GM19455 (cell line): ENCODE data around the gene CFAP92.
"Not testable (repeated sequence)": the region's sequence is repeated elsewhere in the genome, so short reads cannot be mapped to it uniquely, and the experiment has no call there.

Experiments
- ATAC-seq: cut with Tn5 transposase; IDR thresholded peaks from one replicate; pipeline ENCODE4 v1.9.1; 2021; ENCODE audit not compliant: unreplicated experiment

CFAP92 gene

DNA sequence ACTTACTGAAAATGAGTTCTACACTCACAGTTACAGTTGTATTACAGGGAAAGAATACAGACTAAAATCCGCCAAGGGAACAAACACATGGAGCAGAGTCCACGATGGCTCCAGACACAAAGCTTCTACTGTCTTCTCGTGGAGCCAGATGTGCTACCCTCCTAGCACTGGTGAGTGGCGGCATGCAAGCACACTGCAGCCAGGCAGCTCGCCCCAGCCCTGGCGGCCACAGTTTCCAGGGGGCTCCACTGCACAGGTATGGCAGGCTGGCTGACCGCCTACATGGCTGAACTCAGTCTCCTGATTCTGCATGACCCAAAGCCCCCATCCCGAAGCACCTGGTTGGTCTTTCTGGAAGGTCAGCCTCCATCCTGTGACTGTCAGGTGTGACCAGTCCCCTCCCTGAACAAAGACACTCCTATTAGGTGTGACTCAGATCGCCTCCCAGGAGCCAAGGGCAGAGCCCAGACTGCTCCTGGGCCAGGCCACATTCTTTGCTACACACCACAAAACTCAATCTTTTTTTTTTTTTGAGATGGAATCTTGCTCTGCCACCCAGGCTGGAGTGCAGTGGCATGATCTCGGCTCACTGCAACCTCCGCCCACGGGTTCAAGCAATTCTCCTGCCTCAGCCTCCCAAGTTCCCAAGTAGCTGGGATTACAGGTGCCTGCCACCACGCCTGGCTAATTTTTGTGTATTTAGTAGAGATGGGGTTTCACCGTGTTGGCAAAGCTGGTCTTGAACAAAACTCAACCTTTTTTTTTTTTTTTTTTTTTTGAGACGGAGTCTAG, 51.5 kb downstream of the CFAP92 start:
- ATAC-seq, result no peak

DNA sequence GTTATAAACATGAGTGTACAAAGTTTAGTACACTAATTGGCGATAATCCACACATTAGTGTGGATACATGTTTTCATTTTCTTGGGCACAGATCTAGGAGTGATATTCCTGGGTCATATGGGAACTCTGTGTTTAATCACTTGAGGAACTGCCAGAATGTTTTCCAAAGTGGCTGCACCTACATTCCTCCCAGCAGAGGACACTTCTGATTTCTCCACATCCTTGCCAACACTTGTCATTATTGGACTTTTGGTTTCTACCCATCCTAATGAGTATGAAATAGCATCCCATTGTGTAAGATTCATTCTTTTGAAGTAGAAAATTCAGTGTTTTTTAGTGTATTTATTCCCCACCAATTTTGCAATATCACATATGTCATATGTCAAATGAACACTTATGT, 53.6 kb downstream of the CFAP92 start:
- no peak for ATAC-seq

DNA sequence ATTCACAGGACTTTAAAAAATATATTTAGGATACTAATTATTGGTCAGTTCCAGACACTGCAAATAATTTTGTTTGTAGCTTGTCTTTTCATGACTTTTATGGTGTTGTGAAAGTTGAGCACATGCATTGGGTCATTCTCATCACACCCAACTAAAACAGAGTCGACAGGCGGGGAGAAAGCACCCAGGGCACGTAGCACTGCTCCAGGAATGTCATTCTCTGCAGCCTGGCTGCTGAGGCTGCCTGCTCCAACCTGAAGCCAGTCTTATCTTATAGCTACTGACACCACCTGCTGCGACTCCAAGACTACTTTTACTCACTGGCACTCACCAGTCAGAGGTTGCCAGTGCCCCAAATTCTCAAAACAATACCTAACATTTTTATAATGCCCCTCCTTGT, 57.5 kb downstream of the CFAP92 start:
- ATAC-seq, result no peak

DNA sequence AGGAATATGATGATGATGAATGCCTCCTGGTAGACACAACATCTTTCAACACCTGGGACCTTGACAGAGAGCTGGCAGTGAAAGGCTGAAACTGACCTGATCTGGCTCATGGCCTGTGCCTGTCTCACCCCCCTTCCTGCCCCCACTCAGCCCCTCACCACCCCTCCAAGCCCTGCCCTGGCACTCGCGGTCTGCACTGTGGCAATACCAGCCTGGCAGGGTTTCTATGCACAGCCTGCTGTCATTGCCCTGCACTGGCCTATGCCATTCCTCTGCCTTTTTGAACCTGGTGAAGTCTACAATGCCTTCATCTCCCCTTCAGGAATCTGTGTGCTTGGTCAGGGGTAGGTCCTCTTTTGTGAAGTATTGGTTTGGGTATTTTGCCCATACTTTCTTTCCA, 58.0 kb downstream of the CFAP92 start:
- no peak for ATAC-seq

GRCh38 chr3:128933922-128934253, 60.0 kb downstream of the CFAP92 start:
- no peak for ATAC-seq

DNA sequence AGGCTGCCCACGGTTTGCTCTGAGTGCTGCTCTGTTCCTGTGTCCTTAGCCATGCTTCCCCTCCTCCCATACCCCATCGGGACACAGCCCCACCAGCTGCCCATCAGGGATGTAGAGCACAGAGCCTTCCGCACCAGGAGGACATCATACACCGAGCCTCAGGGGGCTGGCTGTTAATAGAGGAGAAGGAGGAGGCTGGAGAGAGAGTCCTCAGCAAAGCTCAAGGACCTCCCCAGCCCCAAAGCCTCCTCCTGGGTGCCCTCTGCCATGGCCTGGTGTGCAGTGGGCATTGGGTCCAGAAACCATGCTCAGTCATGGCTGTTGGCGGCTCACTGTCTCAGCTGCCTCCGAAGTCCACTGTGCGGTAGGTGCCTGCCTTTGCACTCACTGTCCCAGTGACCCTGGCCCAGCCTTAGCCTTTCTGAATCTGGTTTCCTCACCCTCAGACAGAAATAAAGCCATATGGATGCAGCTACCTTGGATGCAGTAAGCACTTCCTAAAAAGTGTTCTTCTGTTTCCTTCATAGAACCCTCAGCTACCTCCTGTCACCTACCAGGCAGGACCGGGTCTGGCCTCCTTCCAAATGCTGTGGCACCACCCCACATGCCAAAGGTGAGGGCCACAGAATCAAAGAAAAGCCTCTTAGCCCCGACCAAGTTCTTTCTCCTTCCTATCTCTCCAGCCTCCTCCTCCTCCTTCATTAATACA, 60.5 kb downstream of the CFAP92 start:
- no peak for ATAC-seq

DNA sequence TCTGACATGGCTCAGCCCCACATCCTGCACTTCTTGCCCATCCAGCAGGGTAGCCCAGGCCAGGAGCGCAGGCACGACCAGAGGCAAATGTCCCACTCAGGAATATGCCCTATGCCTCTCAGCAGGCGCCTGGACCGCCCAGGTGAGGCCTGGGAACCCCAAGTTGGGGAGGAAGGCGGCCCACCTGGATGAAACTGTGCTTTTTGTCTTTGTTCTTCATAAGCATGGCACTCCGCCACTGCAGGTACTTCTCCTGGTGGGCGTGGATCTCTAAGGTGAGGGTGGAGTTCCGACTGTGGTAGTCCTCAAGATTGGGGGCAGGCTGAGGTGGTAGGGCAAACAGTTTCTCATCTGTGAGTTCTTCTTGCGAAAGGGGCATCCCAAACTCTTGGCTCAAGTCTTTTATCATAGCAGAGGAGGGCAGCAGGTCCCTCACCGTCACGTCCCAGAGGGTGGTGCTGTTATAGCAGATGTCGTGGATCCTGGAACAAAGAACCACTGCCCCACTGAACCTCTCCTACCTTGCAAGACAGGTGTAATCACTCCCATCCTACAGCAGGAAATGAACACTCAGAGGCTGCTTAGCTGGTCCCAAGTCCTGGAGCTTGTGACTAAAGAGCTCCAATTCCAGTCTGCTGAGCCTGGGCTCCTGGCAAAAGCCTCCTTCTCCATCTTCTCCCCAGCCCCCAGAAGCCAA, 61.2 kb downstream of the CFAP92 start:
- ATAC-seq, result no peak

DNA sequence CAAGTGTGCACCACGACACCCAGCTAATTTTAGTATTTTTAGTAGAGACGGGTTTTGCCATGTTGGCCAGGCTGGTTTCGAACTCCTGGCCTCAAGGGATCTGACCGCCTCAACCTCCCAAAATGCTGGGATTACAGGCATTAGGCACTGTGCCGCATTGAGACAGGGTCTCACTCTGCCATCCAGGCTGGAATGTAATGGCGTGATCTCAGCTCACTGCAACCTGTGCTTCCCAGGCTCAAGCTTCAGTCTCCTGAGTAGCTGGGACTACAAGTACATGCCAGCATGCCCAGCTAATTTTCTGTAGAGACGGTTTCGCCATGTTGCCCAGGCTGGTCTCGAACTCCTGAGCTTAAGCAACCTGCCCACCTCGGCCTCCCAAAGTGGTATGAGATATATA, 62.8 kb downstream of the CFAP92 start:
- no peak for ATAC-seq

- no peak for ATAC-seq
Measured at GRCh38 chr3:128929364-128929763, 64.5 kb downstream of the CFAP92 start.

DNA sequence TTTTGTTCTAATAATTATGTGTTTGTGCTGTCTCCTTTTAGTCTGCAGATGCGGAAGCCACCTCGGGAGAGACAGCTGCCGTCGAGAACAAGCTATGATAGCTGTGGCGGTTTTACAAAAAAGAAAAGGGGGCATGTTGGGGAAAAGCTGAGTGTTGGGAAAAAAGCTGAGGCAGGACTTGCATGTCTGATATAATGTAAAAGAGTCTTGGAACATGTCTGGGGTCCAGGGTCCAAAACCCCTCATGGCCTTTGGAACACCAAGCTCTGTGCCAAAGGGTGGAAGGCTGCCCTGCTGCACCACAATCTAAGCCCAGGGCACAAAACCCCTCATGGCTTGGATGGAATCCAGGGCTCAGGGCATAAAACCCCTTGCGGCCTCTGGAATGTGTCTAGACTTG, 69.9 kb downstream of the CFAP92 start:
- not testable (repeated sequence) for ATAC-seq

DNA sequence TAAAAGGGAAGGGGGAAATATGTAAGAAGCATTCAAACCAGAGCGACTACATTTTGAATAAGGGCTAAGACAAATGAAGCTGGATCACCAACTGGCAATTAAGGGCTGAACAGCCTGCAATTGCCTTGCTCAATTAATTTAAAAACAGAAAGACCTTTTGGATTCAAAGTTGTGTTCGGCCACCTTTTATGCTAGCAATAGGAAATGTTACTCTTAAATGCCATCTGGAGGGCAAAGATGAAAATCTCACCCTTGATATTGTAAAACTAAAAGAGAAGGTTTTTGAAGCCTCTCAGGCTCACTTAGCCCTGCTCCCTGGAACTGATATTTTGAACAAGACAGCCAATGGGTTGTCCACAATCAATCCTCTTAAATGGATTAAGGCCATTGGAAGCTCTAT, 70.3 kb downstream of the CFAP92 start:
- ATAC-seq, result no peak

DNA sequence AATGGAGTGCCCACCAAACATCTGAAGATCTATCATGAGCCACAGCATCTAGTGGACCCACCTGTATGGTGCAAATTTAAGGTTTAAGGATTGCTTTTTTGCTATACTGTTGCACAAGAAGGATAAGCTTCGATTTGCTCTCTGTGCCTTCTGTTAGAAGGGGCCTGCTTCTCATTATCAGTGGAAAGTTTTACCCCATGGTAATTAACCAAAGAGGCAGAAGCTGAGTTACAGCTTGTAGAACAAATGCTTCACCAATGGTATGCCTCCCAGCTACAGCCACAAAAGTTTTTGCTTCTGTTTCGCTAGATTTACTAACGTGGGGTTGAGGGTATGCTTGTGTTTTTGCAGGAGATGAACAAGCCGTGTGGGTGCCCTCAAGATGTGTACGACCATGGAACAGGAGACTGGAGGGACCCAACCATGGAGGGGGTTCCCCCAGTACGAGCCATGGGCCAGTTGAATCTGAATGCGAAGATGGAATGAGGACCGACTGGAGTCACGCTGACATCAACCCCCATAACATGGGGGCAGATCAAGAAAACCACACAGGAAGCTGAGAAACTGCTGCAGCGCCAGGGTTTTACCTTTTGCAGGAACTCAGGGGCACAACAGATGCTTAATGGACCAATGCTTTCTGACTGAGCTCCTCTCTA, 70.9 kb downstream of the CFAP92 start:
- ATAC-seq, result no peak

- no peak for ATAC-seq
Measured at GRCh38 chr3:128919988-128920387, 73.9 kb downstream of the CFAP92 start.

GRCh38 chr3:128917291-128917690, 76.6 kb downstream of the CFAP92 start:
- ATAC-seq, result no peak

DNA sequence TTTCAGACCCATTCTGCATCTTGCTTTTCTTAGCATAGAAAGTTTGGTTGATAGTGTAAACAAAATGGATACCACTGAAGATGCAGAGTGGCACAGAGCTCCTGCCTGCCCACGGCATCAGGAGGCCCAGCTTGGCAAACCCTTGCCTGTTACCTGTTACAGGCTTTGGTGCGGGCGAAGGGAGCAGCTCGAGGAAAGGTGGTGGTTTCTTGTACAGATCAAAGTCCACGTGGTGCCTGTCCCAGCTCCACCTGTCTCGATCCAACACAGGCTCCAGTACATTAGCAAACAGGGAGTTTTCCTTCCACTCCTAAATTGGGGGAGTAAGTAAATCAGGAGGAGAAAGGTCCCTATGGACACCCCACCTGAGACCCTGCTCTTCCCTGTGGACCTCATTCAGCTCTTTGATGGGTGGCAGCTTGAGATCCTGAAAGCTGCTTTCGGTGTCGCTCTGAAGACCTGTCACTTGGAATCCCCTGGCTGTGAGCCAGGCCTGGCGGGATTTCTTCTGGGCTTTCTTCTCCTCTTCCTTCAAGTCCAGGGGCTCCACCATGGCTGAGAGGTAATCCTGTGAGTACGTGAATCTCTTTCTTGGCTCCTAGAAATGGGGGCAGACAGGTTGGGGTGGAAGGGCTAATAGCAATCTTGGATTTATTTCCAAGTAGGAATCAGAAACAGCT, 78.8 kb downstream of the CFAP92 start:
- no peak for ATAC-seq

DNA sequence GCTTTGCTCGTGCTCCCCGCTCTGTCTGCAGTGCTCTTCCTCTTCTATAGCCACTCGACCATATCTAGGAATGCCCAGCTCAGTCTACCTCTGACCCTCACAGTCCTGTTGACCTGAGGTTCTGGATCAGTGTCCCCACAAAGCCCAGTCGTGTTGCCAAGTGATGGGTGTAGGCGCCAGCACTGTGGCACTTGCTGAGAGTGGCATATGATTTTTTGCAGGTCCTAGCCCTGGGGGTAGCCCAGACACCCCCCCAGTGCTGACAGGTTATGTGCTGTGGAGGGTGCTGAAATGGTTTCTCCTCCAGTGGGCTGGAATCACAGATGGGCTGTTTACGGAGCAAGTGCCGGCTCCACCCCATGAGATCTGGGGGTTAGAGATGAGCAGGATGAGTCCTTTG, 82.0 kb downstream of the CFAP92 start:
- no peak for ATAC-seq

GRCh38 chr3:128910006-128910405, 83.9 kb downstream of the CFAP92 start:
- ATAC-seq, result no peak

DNA sequence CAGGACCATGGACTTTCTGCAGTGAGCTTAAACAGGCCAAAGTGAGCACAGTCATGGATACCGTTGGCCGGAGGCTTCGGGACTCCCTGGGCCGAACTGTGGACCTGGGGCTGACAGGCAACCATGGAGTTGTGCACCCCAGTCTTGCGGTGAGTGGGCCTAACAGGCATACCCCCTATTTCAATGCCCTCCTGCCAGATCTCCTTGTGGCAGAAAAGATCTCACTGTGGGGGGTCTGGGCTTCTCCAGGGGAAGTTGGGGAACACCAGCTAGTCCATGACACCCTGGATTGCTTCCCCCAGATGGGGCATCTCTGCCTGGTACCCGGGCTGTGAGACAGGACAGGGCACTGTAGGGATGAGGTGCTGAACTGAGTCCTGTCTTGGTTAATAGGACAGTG, 84.9 kb downstream of the CFAP92 start:
- no peak for ATAC-seq

DNA sequence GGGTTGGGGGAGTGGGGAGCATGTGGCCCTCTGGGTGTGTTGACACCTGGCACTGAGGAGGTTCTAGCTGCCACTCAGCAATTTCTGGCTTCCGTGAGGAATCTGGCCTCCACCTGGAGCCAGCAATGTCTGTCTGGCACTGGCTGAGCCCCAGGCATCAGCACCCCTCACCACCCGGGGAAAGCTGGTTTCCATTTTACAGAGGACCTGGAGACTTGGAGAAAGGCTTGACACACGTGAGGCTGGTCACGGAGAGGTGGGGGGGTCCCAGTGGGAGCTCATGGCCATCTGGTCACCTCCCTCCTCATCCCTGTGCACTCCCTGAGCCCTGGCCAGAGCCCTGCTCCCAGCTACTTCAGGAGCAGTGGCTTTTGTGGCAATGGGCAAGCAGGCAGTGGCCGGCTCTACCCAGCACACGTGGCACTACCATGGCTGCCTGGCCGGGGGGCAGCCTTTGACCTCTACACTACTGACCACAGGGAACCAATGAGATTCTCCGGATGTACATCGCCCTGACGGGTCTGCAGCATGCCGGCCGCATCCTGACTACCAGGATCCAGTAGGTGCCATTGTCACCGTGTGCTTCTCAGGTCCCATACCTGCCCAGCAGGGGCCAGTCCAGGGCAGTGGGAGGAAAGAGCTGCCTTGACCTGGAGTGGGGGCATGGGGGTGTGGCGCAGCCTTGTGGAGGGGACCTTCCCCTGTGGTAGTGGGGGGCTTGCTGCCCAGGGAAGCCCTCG, 86.0 kb downstream of the CFAP92 start:
- ATAC-seq, result no peak

GRCh38 chr3:128906804-128907525, 86.9 kb downstream of the CFAP92 start:
- no peak for ATAC-seq
